HG03175 (cell line): ENCODE data around the gene PRDX5.

Experiments used
- ATAC-seq: cut with Tn5 transposase; IDR thresholded peaks from one replicate; pipeline ENCODE4 v1.9.1; 2021; ENCODE audit warnings: mild to moderate bottlenecking, moderate library complexity; ENCODE audit not compliant: unreplicated experiment

Gene PRDX5

DNA sequence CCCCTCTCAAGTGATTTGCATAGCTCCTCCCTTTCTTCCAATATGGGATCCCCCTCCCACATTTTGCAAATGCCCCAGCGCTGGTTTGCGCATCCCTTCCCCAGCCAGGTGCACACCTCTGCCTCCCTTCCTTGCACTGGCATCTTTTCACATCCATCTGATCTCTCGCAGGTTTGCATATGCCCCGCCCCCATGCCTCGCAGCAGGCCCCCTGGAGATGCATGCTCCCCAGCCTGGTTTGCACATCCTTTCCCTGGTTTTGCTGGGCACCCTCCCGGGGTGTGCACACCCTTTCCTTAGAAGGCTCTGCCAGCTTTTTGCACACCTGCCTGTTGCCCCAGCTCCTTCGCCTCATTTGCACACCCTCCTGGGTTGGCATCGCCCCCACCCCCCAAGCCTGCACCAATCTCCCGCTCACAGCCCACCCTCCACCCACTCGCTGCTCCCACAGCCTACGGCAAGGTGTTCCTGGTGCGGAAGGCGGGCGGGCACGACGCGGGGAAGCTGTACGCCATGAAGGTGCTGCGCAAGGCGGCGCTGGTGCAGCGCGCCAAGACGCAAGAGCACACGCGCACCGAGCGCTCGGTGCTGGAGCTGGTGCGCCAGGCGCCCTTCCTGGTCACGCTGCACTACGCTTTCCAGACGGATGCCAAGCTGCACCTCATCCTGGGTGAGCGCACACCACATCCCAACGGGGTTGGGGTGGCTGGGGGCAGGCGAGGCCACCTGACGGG, 42.0 kb downstream of the PRDX5 start:
- ATAC-seq: no peak

DNA sequence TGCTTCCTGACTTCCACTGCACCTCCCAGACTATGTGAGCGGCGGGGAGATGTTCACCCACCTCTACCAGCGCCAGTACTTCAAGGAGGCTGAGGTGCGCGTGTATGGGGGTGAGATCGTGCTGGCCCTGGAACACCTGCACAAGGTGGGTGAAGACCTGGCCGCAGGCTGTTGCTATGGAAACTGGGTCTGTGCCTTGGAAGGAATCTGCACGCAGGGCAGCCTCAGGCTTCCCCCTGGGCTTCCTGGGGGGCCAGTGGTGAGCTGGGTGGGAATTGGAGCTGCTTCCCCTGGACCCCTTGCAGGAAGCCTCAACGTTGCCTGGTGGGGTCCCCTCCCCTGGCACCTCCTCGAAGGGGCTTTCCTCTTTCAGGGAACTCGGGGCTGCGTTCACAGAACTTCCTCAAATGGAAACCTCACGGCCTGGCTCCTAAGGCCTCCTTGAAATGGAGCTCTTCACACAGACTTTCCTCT, 42.6 kb downstream of the PRDX5 start:
- no peak for ATAC-seq

DNA sequence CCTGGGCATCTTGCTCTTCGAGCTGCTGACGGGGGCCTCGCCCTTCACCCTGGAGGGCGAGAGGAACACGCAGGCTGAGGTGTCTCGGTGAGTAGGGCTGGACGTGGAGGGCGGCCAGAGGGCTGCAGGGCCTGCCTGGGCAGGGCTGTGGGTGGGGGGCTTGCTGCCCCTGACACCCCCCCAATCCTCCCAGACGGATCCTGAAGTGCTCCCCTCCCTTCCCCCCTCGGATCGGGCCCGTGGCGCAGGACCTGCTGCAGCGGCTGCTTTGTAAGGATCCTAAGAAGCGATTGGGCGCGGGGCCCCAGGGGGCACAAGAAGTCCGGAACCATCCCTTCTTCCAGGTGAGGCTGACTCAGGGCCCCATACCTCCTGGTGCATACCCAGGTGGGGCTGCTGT, 43.7 kb downstream of the PRDX5 start:
- ATAC-seq: no peak

DNA sequence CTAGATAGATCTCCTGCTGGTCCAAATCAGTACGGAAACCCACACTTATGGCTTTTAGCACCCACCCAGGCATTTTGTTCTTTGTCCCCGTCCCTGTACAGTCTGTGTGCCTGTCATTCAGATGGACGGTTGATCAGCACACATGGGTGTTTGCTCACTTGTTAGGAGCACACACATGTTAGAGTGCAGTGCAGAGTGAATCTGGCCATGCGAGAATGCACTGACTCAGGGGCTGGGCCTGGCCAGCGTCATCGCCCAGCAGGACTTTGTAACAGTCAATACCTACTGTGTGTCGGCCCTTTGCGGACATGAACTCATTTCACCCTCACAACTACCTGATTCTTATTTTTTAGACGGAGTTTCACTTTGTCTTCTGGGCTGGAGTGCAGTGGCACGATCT, 44.4 kb downstream of the PRDX5 start:
- ATAC-seq: no peak

GRCh38 chr11:64364435-64364834, 46.5 kb downstream of the PRDX5 start:
- ATAC-seq: no peak

- ATAC-seq: no peak
These were observed 47.0 kb downstream of the PRDX5 start for GRCh38 chr11:64364911-64365310.

DNA sequence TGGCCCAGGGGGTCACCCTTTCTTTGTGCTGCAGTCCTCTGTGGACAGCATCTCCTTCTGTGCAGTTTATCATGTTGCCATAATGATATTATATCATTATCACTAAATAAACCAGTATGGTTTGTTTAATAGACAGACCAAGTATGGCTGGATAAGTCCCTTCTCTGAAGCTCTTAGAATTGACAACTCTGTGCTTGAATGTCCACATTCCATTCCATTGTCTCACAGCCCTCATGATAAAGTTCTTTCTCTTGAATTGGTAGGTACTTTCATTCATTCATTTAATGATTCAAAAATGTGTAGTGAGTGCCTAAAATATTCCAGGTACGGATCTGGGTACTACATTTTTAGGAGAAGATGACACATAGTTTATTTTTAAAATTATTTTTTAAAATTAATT, 48.8 kb downstream of the PRDX5 start:
- ATAC-seq: no peak

GRCh38 chr11:64367931-64368672, 50.2 kb downstream of the PRDX5 start:
- no peak for ATAC-seq

- ATAC-seq: no peak
These were observed 50.8 kb downstream of the PRDX5 start for GRCh38 chr11:64368673-64369074.

GRCh38 chr11:64369440-64370421, 51.8 kb downstream of the PRDX5 start:
- ATAC-seq: no peak

GRCh38 chr11:64371201-64371600, 53.3 kb downstream of the PRDX5 start:
- ATAC-seq: no peak
